ENCODE results near the gene NCEH1.
"Not testable (repeated sequence)": the region's sequence is repeated elsewhere in the genome, so short reads cannot be mapped to it uniquely, and the experiment has no call there.

The NCEH1 gene

GRCh38 chr3:172726380-172726779 is 15.5 kb upstream of the NCEH1 start:
- no peak overlapping the region for H3K27ac ChIP-seq (ENCODE audit: low read depth, low read length)
- H3K27me3 ChIP-seq (ENCODE audit: control insufficient read depth, insufficient read depth, low read length) = no peaks in the 10 kb centered on the region
- H3K4me1 ChIP-seq (ENCODE audit: control insufficient read depth, insufficient read depth, low read length) = no peaks in the 10 kb centered on the region
- no peaks in the 10 kb centered on the region for H3K36me3 ChIP-seq (ENCODE audit: control insufficient read depth, insufficient read depth, low read length)
- H3K4me3 ChIP-seq (ENCODE audit: low read length) = no peak overlapping the region
- no peak overlapping the region for H3K9ac ChIP-seq (ENCODE audit: low read length)

DNA sequence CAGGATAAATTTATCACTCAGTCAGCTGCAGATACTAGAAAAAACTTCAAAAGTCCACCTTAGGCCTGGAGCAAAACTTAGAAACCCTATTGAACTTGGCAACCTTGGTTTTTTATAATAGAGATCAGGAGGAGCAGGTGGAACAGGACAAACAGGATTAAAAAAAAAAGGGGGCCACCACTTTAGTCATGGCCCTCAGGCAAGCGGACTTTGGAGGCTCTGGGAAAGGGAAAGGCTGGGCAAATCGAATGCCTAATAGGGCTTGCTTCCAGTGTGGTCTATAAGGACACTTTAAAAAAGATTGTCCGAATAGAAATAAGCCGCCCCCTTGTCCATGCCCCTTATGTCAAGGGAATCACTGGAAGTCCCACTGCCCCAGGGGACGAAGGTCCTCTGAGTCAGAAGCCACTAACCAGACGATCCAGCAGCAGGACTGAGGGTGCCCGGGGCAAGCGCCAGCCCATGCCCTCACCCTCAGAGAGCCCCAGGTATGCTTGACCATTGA is 11.7 kb upstream of the NCEH1 start:
- not testable (repeated sequence) for H3K4me3 ChIP-seq (ENCODE audit: low read length); H3K27ac ChIP-seq (ENCODE audit: low read depth, low read length); H3K36me3 ChIP-seq (ENCODE audit: control insufficient read depth, insufficient read depth, low read length); H3K27me3 ChIP-seq (ENCODE audit: control insufficient read depth, insufficient read depth, low read length); H3K4me1 ChIP-seq (ENCODE audit: control insufficient read depth, insufficient read depth, low read length); H3K9ac ChIP-seq (ENCODE audit: low read length)

- Histone ChIP-seq H3K27me3 (ENCODE audit: control insufficient read depth, insufficient read depth, low read length) (no peaks in the 10 kb centered on the region), H3K4me1 (ENCODE audit: control insufficient read depth, insufficient read depth, low read length) (no peaks in the 10 kb centered on the region), H3K9ac (ENCODE audit: low read length) (no peak overlapping the region), H3K36me3 (ENCODE audit: control insufficient read depth, insufficient read depth, low read length) (no peaks in the 10 kb centered on the region), H3K4me3 (ENCODE audit: low read length) (no peak overlapping the region), H3K27ac (ENCODE audit: low read depth, low read length) (no peak overlapping the region)
Measured at GRCh38 chr3:172717493-172718088, 6.7 kb upstream of the NCEH1 start.

GRCh38 chr3:172716476-172716875 is 5.6 kb upstream of the NCEH1 start:
- Histone ChIP-seq H3K27me3 (ENCODE audit: control insufficient read depth, insufficient read depth, low read length) (no peaks in the 10 kb centered on the region), H3K9ac (ENCODE audit: low read length) (no peak overlapping the region), H3K4me1 (ENCODE audit: control insufficient read depth, insufficient read depth, low read length) (no peaks in the 10 kb centered on the region), H3K4me3 (ENCODE audit: low read length) (no peak overlapping the region), H3K27ac (ENCODE audit: low read depth, low read length) (no peak overlapping the region), H3K36me3 (ENCODE audit: control insufficient read depth, insufficient read depth, low read length) (no peaks in the 10 kb centered on the region)

- Histone ChIP-seq H3K27ac (ENCODE audit: low read depth, low read length) (no peak overlapping the region), H3K4me3 (ENCODE audit: low read length) (no peak overlapping the region)
Measured at GRCh38 chr3:172713316-172713715, 2.4 kb upstream of the NCEH1 start.

DNA sequence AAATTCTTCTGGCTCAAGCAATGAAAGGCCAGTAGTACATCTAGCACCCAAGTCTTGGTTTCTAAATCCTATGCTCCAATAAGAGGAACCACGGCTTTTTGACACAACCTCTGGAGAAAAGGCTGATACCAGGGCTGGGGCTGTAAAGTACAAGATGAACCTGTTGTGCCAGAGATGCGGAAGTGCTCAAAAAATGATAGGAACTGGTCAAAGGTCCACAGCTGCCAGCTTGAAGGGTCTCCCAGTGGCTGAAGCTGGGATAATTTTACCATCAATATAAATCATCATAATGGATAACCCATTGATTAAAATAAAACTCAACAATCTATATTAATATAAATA is 558 bp upstream of the NCEH1 start:
- no peaks in the 10 kb centered on the region for H3K27me3 ChIP-seq (ENCODE audit: control insufficient read depth, insufficient read depth, low read length)
- H3K9ac ChIP-seq (ENCODE audit: low read length) = no peak overlapping the region
- H3K27ac ChIP-seq (ENCODE audit: low read depth, low read length) = peak overlapping the region; percentile 78
- peaks cover 5% of the 10 kb centered on the region for H3K4me1 ChIP-seq (ENCODE audit: control insufficient read depth, insufficient read depth, low read length)
- no peaks in the 10 kb centered on the region for H3K36me3 ChIP-seq (ENCODE audit: control insufficient read depth, insufficient read depth, low read length)
- peak overlapping the region; percentile 92 for H3K4me3 ChIP-seq (ENCODE audit: low read length)

More at GRCh38 chr3:172713316-172713715, 2.4 kb upstream of the NCEH1 start:
- H3K4me1 ChIP-seq (ENCODE audit: control insufficient read depth, insufficient read depth, low read length) = peaks cover 5% of the 10 kb centered on the region
- H3K36me3 ChIP-seq (ENCODE audit: control insufficient read depth, insufficient read depth, low read length) = no peaks in the 10 kb centered on the region
- no peaks in the 10 kb centered on the region for H3K27me3 ChIP-seq (ENCODE audit: control insufficient read depth, insufficient read depth, low read length)
- H3K9ac ChIP-seq (ENCODE audit: low read length) = no peak overlapping the region

DNA sequence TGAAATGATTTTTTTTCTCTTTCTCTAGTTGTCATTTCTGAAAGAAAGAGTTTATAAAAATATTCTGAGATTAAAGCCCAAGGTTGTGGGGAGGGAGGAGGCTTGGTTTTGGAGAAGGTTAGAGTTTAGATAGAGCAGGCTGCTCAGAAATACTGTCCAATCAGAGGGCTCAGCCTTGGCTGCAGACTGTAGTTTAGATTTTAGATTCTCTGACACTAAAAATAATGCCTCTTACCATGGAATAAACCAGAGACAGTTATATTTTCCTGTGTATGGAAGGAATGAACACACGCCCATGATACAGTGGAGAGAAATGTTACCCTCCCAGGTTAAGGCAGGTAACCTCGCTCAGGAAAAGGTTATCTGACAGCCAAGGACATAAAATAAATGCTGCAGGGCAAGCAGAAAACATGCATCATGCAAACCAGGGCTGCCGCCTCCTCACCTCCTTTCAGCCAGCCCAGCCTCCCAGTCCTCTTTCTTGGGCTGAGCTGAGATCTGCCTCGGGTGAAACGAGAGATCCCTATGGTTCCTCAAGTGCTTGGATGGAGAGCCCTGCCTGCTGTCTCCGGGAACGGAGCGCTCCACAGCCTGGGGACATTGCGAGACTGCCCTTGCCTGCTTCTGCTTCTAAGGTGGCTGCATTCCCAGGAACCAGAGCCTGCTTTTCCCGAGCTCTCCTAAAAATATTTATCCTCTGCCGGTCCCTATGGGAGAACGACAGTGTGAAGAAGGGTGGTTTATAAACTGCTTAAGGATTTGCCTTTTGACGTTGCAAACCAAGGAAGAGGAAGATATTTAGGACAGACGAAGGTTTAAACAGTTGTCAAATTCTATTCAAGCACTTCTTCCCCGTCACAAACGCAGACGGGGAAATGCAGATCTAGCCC is 848 bp downstream of the NCEH1 start:
- Histone ChIP-seq H3K4me3 (ENCODE audit: low read length) (peak overlapping the region; percentile 92), H3K9ac (ENCODE audit: low read length) (peak overlapping the region; percentile 27), H3K4me1 (ENCODE audit: control insufficient read depth, insufficient read depth, low read length) (peaks cover 5% of the 10 kb centered on the region), H3K27ac (ENCODE audit: low read depth, low read length) (peak overlapping the region; percentile 78), H3K36me3 (ENCODE audit: control insufficient read depth, insufficient read depth, low read length) (no peaks in the 10 kb centered on the region), H3K27me3 (ENCODE audit: control insufficient read depth, insufficient read depth, low read length) (no peaks in the 10 kb centered on the region)

DNA sequence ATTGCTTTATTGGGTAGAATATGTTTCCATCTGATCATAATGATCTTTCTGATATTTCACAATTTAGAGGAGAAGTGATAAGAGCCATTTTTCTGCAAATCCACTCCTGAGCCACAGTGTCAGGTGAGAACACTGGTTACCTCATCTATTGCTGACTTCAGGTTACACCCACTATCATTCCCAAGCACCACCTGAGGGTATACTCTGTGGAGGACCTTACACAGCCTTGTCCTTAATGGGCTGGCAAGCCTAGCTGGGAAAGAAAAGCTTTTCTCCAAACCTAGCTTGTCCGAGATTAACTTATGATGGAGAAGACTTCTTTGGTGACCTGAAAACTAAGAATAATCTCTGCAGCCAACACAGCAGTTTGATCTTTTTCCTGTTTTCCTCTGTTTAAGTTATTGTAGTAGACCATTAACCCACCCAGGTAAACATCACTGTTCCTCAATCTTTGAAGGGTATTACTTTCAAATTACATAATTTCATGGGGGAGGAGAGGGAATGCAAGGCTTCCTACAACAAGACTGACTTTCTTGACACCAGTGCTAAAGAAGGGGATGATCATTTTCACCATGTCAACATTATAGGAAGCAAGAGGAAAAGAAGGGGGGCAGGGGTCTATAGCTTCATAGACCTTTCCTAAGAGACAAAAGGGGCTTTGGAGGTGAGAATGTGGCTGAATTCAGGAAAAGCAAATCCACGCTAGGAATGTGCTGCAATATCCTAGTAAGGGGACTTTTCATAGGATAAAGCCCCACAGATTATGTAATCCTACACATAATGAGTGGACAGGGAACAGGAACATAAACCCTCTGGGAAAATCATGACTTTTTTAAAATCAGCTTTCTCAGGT is 1.7 kb downstream of the NCEH1 start:
- Histone ChIP-seq H3K4me1 (ENCODE audit: control insufficient read depth, insufficient read depth, low read length) (peaks cover 5% of the 10 kb centered on the region), H3K27ac (ENCODE audit: low read depth, low read length) (no peak overlapping the region), H3K9ac (ENCODE audit: low read length) (no peak overlapping the region), H3K36me3 (ENCODE audit: control insufficient read depth, insufficient read depth, low read length) (no peaks in the 10 kb centered on the region), H3K27me3 (ENCODE audit: control insufficient read depth, insufficient read depth, low read length) (no peaks in the 10 kb centered on the region), H3K4me3 (ENCODE audit: low read length) (peak overlapping the region; percentile 92)

GRCh38 chr3:172707967-172708366 is 2.9 kb downstream of the NCEH1 start:
- Histone ChIP-seq H3K36me3 (ENCODE audit: control insufficient read depth, insufficient read depth, low read length) (no peaks in the 10 kb centered on the region), H3K9ac (ENCODE audit: low read length) (no peak overlapping the region), H3K27me3 (ENCODE audit: control insufficient read depth, insufficient read depth, low read length) (no peaks in the 10 kb centered on the region), H3K4me3 (ENCODE audit: low read length) (no peak overlapping the region), H3K4me1 (ENCODE audit: control insufficient read depth, insufficient read depth, low read length) (peaks cover 5% of the 10 kb centered on the region), H3K27ac (ENCODE audit: low read depth, low read length) (no peak overlapping the region)

GRCh38 chr3:172707030-172707429 is 3.8 kb downstream of the NCEH1 start:
- H3K27me3 ChIP-seq (ENCODE audit: control insufficient read depth, insufficient read depth, low read length) = no peaks in the 10 kb centered on the region
- H3K4me3 ChIP-seq (ENCODE audit: low read length) = no peak overlapping the region
- peaks cover 5% of the 10 kb centered on the region for H3K4me1 ChIP-seq (ENCODE audit: control insufficient read depth, insufficient read depth, low read length)
- no peak overlapping the region for H3K27ac ChIP-seq (ENCODE audit: low read depth, low read length)
- H3K36me3 ChIP-seq (ENCODE audit: control insufficient read depth, insufficient read depth, low read length) = no peaks in the 10 kb centered on the region
- H3K9ac ChIP-seq (ENCODE audit: low read length) = no peak overlapping the region

GRCh38 chr3:172705170-172705569 is 5.7 kb downstream of the NCEH1 start:
- Histone ChIP-seq H3K4me3 (ENCODE audit: low read length) (no peak overlapping the region), H3K27me3 (ENCODE audit: control insufficient read depth, insufficient read depth, low read length) (no peaks in the 10 kb centered on the region), H3K9ac (ENCODE audit: low read length) (no peak overlapping the region), H3K36me3 (ENCODE audit: control insufficient read depth, insufficient read depth, low read length) (no peaks in the 10 kb centered on the region), H3K27ac (ENCODE audit: low read depth, low read length) (no peak overlapping the region), H3K4me1 (ENCODE audit: control insufficient read depth, insufficient read depth, low read length) (peaks cover 5% of the 10 kb centered on the region)

DNA sequence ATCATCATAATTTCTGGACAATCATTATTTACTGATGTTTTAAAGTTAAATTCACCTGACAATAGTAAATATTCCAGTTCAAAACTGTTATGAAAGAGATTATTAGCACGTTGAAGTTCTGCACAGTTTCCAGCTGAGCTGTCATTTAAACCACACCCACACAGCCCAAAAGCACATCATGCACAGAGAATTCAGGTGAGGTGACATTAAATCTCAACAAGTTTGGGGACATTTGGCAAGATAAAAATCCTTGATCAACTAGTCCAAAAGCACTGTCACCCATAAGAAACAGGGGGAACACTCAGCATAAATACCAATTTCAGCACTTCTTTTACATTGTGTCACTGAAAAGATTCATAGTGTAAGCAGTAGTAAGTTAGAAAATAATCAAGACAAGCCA is 6.9 kb downstream of the NCEH1 start:
- Histone ChIP-seq H3K4me1 (ENCODE audit: control insufficient read depth, insufficient read depth, low read length) (no peaks in the 10 kb centered on the region), H3K36me3 (ENCODE audit: control insufficient read depth, insufficient read depth, low read length) (no peaks in the 10 kb centered on the region), H3K27ac (ENCODE audit: low read depth, low read length) (no peak overlapping the region), H3K27me3 (ENCODE audit: control insufficient read depth, insufficient read depth, low read length) (no peaks in the 10 kb centered on the region), H3K4me3 (ENCODE audit: low read length) (no peak overlapping the region), H3K9ac (ENCODE audit: low read length) (no peak overlapping the region)

Measured in rectal smooth muscle tissue (tissue), 1 donor.